Kidney glomerular epithelial cell (primary cell): ENCODE measurements around the gene MEGF6.
A peak's percentile ranks its signal among the peaks of the same experiment; 100 is the strongest.

ENCODE experiments used
- DNase-seq: peaks from one replicate; lab custom pipeline; 2025; lab: John Stamatoyannopoulos, UW

Gene MEGF6

DNA sequence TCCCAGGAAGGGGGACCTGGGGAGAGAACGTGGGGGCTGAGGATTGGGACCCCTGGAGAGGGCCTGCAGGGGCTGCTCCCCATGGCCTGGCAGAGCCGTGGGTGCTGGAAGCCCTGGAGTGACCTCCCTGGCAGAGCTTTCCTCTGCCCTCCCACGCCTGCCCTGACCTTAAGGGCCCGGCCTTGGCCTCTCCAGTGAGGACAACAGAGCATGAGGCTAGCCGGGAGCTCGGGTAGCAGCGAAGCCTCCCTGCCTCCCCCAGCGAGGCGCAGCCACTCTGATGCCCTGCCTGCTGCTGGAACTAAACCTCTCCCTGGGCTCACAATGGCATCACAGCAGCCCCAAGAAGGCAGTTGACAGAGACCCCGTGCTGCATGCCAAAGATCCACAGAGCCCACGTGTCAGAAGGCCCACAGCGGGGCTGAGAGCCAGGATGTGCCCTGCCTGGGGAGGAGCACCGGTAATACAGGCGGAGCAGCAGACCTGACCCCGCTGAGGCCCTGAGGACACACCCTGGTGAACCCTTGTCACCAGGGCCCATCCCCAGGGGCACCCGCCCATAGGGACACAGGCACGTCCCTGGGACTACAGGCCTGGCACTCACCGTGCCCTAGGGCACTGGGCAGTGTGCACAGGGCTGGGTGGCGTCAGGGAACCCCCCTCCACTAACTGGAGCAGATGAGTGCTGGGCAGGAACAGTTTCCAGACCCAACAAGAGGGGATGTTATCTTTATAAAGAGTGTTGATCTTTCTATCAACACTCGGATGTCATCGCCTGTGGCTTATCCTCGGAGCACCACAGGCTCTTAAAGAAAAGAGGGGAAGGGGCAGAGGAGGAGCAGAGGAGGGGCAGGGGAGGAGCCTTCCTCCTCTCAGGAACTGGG lies 108.4 kb downstream of the MEGF6 start:
- no peak for DNase-seq

DNA sequence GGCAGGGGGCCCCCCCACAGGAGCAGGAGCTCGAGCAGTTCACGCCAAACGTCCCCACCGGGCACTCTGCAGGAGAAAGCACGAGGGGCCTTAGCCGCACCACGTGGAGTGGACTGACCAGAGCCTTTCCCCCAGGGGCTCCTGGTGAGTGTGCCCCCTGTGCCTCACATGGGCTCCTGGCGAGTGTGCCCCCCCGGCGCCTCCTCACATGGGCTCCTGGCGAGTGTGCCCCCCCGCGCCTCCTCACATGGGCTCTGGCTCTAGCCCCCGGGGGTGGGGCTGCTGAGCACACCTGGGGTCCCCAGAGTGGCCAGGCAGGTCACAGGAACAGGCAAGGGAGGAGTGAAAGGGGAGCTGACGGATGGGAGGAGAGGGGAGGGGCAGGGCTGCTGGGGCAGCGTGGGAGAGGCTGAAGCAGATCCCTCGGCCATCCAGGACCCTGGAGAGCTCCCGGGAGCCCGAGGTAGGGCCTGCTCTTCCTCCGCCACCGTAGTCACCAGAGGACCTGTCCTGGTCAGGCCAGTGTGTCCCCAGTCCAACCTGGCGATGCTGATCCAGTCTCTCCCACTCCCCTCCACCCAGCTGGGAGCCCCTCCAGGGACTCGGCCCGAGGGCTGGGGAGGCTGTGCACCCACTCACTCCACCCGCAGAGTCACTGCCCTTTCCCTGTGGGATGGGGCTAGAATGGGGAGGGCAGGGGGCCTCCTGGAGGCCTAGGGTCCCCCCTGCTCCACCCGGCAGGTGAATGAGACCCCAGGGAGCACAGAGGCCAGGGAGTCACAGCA lies 109.3 kb downstream of the MEGF6 start:
- DNase-seq = peak; percentile 2

DNA sequence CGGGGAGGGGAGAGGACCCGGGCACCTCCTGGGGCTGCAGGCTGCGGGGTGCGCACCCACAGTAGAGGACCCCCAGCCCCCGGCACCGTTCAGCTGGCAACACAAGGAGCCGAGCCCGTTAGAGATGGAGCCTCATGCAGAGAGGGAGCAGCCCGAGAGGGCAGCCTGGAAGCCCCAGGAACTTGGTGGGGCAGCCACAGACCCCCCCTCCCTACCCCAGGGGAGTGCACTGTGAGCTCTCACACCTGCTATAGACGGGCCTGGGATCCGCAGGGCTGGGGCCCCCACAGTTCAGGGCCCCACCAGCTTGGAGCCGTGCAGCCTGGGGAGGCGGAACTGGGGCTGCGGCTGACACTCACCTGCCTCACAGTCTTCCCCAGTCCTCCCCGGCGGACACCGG lies 109.9 kb downstream of the MEGF6 start:
- DNase-seq = no peak

DNA sequence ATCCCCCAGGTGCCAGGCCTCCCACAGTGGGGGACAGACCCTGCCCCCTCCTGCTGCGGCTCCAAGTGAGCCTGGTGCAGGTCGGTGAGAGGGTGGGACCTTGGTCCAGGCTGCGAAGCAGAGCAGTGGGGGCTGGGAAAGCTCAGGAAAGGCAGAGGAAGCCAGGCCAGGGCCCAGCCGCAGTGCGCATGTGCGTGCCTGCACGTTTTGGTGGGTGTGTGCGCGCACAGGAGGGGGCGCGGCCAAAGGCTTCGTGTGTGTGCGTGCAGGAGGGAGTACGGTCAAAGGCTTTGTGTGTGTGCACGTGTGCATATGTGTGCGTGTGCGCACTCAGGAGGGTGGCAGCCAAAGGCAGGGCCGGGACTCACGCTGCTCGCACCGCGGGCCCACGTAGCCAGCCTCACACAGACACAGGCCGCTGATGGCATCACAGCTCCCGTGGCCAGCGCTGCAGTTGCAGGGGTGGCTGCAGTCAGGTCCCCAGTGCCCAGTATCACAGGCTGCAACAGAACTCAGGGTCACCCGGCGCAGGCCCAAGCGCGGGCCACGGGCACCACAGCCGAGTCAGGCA lies 111.0 kb downstream of the MEGF6 start:
- no peak for DNase-seq

DNA sequence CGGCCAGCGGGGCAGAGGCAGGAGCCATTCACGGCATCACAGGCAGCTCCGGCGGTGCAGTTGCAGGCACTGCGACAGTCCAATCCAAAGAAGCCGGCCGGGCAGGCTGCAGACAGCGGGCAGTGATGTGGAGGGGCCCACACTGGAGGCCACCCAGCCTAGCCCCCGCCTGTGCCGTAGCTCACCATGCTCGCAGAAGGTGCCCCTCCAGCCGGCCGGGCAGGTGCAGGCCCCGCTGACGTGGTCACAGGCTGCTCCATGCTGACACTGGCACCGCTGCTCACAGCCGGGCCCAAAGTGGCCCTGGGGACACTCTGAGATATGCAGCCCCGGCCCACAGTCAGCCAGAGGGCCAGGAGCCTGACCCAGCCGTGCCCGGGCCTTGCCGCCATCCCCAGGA lies 111.7 kb downstream of the MEGF6 start:
- DNase-seq = no peak

DNA sequence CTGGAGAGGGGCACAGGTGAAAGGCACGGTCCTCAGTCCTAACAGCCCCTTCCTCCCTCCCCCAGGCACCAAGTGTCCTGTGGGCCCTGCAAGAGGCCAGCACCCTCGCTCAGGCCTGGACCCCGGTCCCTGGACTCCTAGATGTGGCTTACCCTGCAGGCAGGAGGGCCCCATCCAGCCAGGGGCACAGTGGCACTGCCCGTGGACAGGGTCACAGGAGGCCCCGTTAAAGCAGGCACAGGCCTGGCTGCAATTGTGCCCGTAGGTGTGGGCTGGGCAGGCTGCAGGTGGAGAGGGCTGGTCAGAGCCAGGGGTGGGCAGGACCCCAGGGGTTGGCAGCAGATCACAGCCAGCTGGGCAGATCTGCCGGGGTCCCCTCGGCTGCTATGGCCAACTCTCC lies 112.3 kb downstream of the MEGF6 start:
- DNase-seq = no peak

DNA sequence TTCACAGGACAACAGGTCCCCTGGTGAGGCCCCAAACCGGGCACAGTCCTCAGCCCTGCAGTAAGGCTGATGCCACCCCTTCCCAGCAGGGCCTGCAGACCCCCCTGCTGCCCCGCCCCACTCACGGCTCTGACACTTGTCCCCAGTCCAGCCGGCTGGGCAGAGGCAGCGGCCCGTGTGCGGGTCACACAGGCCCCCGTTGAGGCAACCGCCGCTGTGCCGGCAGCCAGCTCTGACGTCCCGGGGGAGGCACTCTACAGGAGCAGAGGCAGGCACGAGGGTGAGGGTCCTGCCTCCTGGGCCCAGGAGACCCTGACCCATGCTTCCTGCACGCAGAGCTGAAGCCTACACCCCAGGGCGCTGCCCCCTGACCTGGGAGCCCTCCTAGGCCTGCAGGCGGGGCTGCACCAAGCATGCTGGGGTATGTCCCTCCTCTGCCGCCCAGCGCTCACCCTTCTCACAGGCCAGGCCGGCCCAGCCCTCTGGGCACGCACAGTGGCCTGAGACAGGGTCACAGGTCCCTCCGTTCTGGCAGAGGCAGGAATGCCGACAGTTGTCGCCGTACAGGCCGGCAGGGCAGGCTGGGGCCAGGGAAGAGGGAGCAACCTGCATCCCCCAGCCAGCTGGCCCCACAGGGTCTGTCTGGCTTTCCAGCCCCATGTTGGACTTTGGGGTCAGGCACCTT lies 112.9 kb downstream of the MEGF6 start:
- no peak for DNase-seq

DNA sequence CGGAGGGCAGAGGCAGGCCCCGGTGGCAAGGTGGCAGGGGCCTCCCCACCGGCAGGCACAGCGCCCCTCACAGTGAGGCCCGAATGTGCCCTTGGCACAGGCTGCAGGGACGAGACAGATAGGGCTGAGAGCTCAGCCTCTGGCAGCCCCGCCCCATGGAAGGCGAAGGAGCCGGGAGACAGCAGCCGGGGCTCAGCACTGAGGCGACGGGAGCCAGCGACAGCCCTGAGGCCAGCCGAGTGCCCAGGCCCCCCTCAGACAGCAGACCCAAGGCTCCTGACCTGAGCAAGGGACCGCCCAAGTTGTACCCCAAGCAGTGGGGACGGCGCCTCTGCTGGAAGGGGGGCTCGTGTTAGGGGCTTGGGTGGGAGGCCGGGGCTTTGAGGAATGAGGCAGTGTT lies 113.8 kb downstream of the MEGF6 start:
- no peak for DNase-seq

DNA sequence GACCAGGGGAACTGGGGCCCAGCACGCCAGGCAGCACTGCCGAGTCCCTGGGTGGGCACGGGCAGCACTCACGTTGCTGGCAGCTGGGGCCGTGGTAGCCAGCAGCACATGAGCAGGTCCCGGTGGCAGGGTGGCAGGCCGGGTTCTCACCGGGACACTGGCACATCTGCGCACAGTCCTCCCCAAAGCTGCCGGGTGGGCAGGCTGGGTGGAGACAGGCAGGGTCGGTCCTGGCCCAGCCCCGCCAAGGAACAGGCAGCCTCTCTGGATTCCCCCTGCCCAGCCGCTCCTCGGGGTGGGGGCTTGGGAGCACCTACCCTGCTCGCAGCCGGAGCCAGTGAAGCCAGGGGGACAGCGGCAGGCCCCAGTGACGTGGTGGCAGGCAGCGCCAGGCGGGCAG lies 114.4 kb downstream of the MEGF6 start:
- DNase-seq = no peak

DNA sequence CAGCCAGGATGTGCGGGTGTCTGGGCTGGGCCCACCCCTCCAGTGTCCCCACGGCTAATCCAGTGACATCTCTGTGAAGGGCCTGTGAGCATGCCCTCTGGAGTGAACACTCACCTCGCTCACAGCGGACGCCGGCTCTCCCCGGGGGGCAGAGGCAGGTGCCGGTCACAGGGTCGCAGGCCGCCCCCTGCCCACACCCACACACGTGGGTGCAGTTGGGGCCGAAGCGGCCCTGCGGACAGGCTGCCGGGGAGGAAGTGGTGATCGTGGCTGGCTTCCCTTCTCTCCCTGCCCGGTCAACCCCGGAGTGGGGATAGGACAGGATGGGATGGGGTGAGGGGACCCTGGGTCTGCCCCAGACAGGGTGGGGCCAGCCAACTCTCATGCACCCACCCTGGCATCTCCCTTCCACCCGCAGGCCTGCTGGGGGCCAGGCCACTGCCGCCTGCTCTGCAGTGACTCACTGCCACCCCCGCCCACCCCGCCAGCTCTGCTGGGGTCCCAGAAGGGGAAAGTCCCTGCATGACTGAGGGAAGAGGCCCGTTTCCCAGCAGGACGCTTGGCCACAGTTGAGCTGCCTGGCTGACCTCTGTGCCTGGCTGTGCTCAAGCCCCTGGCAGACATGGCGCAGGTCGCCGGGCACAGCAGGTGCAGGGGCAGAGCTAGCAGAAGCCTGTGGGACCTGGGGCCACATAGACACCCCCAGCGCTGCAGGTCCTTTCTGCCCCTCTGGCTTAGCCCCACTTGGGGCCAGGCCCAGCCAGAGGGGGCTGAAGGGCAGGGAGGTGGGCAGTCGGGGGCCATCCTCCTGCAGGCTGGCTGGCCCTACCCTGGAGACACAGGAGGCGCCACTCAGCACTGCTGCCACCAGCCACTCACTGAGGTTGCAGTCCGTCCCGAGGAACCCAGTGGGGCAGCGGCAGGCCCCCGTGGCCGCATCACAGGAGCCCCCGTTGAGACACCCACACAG lies 115.2 kb downstream of the MEGF6 start:
- peak; percentile 11 for DNase-seq

DNA sequence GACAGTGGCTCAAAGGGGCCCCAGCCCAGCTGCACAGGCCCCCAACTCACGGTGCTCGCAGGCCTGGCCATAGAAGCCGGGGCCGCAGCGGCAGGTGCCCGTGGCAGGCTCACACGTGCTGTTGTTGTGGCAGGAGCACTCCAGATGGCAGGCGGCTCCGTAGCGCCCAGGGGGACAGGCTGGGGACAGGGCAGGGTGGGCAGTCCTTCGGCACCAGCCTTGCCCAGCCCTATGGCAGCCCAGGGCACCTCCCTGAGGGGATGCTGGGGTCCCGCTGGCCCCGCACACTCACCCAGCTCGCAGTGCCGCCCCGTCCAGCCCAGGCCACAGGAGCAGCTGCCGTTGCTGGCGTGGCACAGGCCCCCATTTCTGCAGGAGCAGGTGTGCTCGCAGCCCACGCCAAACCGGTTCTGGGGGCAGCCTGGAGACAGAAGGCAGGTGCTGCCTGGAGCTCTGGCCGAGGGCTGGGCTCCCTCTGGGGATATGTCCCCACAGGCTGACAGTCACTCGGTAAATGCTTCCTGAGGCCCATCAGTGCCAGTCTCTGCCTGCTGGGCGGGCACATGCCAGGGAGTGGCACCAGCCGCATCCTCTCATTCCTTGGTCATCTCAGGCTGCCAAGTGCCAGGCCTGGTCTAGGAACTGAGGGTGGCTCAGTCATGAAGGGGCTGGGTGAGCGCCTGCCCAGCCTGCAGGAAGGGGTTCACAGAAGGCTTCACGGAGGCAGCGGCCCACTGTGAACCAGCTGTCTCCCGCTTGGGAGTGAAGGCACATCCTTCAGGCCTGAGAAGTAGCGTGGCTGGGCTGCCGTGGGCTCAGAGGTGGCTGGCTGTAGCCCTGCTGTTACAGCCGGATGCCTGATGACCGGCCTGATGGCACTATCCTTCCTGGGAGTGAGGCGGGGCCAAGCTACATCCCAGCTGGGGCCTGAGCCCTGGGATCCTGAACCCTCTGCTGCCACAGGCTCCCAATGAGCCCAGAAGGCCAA lies 116.7 kb downstream of the MEGF6 start:
- no peak for DNase-seq

DNA sequence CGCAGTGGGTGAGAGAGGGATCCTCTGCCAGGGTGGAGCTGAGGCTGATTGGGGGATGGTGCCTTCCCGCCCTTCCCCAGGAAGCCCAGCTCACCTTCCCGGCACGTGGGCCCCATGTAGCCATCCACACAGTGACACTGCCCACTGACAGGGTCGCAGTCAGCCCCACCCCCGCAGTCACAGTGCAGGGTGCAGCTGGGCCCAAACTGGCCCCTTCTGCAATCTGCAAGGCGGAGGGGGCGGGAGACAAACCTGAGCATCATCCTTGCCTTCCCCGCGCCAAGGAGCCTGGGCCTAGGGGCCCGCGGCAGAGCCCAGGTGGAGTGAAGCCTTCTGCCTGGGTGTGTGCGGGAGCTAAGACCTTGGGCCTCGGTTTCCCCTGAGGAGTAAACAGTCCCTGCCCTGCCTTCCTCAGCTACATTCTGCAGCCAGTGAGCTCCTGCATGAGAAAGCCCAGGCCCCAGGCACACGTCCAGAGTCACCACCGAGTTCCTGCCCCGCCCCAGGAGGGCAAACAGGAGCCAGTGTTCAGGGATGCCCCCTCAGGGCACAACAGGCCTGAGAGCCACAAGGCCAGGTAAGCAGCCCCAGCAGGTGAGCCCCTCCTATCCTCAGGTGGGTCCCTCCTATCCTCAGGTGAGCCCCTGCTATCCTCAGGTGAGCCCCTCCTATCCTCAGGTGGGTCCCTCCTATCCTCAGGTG lies 118.6 kb downstream of the MEGF6 start:
- no peak for DNase-seq

DNA sequence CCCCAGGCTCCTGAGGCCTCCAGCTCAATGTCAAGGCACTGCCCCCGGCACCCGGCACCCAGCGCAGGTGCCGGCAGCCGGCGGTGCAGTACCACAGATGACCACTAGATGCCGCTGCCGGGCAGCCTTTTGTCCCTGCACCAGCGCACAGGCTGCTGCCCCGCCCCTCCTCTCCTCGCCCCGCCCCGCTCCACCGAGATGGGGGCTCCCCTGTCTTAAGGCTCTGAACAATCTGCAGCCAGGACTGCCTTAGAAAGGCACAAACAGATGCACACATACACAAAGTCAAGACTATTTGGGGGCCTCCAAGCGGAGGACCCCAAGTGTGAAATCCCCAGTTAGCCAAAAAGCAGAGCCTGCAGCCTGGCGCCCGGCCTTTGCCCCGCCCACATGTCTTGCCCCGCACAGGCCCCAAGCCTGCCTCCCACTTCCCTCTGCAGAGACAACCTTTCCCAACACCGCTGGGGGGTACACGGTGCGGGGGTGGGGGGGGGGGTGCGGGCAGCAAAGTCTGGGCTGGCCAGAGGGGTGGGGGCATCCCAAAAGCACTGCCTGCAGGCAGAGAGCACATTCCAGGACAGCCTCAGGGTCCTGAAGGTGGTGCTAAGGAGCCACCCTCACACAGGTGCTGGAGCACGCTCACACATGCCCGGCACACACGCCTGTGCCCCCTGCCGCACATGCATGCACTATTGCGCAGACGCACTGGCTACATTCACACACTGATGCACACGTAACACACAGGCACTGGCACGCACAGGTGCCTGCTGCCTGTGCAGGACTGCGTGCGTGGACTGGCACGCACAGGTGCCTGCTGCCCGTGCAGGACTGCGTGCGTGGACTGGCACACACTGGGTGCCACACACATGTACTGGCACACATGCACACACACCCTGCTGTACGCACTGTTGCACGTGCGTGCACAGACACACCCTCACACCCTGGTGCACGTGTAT lies 119.7 kb downstream of the MEGF6 start:
- peak; percentile 45 for DNase-seq

DNA sequence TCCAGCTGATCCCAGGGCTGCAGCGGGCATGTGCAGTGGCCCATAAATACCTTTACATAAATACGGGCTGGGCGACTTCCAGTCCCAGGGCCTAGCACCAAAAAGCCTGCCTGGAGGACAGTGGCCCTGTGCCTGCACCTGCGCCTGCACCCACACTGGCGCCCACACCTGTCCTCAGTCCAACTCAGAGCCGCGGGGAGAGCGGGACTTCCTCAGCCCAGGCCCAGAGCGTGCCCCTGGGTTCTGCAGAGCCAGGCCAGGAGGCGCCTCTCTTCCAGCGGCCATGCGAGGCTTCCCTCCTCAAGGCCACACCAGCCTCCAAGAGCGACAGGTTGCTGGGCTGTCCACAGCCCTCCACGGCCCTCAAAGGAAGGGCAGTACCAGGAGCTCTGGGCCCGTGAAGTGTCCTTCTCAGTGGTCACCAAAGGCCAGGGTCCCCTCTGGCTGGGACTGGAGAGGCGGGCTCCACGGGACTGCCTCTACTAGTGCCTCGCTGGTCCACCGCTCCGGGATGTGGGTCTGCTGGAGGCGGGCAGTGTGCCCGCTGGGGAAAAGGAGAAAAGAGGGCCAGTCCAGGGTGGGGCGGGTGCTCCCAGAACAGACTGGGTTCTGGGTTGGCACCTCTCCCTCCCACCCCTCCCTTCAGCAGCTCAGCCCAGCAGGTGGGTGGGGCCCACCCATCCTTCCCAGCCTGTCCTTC lies 121.1 kb downstream of the MEGF6 start:
- no peak for DNase-seq

DNA sequence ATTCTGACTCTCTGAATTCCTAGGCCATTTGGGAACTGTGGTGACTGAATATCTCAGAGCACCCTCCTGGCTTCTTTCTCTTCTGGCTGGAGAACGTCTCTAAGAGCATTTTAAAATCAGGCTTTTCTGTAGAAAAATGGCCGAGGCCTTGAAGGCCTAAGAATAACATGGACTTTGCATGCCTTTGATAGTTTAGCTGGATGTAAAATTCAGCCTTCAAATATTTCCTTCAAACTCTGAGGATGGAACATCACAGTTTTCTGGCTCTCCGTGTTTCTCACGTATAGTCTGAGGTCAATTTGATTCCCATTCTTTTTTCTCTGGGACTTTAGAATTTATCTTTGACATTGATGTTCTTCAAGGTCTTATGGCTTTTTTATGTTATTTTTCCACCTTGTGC lies 122.9 kb downstream of the MEGF6 start:
- DNase-seq = no peak

DNA sequence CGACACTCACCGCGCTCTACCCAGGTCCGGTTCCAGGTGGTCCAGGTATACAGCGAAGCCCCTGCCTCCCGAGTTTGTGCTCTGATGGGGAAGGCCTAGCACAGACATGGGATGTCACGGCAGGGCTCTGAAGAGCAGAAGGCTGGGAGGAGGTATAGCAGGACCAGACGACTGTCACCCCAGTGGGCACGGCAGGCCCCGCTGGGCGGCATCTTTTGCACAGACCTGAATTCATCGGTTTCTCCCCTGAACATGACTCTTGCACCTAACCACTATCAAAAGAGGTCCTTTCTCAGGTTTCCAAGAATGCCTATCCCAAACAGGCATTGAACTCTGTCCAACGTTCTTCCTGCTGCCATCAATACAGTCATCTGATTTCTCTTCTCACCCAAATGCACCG lies 126.3 kb downstream of the MEGF6 start:
- no peak for DNase-seq

DNA sequence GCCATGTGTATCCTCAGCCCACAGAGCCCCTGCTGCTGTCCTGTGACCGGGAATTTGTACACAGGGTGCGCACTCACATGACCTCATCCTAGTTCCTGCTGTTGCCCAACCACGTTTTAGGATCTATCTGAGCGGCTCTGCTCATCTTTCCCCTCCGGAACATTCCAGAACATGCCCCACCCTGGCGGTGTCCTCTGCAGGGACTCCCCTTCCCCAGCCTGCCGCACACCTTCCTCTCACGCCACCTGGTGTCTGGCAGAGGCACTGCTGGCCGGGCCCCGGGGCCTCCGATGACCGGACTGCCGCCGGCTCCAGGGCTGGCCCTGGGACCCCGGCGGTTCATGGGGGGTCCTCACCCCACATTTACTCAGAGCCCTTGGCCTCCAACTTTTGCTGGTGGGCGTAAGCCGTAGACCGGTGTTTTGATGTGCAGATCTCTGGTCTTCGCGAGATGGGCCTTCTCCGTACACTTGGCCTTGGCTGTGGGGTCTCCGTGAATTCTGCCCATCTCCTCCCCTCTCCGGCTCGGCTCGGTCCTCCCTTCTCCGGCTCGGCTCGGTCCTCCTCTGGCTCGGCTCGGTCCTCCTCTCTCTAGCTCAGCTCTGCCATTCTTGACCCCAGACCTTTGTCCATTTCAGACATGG lies 127.4 kb downstream of the MEGF6 start:
- DNase-seq = no peak
